ENCODE results near the gene INTS1. TPM values are rescaled to one million over a fixed set of nuclear protein-coding genes. Genes with fewer than 3 reads are reported as not detected.
"Not testable (repeated sequence)": the region's sequence is repeated elsewhere in the genome, so short reads cannot be mapped to it uniquely, and the experiment has no call there.

The INTS1 gene
- total RNA-seq, 4 donors from 2014 or later = 44.3 to 108 (median 78.8) TPM

DNA sequence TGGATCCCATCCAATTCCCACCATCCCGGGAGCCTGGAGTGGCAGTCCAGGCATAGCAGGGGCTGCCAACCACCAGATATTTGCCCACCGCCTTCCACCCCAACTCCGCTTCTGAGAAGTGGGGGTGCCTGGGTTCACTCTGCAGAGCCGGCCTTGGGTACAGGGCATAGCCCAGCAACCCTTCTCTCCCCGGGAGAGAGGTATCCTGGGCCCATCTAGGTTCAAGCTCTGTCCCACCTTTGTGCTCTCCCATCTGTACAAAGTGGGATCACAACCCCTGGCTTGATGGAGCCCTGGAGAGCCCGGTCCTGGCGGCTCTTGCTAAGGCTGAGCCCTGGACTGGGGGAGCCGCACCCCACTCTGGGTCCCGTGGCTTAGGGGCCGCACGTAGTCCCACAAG is 57.1 kb downstream of the INTS1 start:
- DNase-seq (no peak), ATAC-seq (no peak)
- intact Hi-C loops (cut with DNase I; ENCODE audit: low total_unique reads) (no loop called here), in situ Hi-C loops (cut with MboI; ENCODE audit: low sequenced_read_pairs in 4 of 4) (no loop called here)
- H3K27ac ChIP-seq = no peak overlapping the region
- no peaks in the 10 kb centered on the region for H3K36me3 ChIP-seq
- TF ChIP-seq POLR2A (IDR thresholded peaks at IDR 0.05) = no peak
- TF ChIP-seq, protein P1, sequence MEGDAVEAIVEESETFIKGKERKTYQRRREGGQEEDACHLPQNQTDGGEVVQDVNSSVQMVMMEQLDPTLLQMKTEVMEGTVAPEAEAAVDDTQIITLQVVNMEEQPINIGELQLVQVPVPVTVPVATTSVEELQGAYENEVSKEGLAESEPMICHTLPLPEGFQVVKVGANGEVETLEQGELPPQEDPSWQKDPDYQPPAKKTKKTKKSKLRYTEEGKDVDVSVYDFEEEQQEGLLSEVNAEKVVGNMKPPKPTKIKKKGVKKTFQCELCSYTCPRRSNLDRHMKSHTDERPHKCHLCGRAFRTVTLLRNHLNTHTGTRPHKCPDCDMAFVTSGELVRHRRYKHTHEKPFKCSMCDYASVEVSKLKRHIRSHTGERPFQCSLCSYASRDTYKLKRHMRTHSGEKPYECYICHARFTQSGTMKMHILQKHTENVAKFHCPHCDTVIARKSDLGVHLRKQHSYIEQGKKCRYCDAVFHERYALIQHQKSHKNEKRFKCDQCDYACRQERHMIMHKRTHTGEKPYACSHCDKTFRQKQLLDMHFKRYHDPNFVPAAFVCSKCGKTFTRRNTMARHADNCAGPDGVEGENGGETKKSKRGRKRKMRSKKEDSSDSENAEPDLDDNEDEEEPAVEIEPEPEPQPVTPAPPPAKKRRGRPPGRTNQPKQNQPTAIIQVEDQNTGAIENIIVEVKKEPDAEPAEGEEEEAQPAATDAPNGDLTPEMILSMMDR (IDR thresholded peaks at IDR 0.05 in 4 of 5, conservative IDR thresholded peaks at IDR 0.05 in 1 of 5) = no peak
- no peaks in the 10 kb centered on the region for H3K4me1 ChIP-seq
- no peaks in the 10 kb centered on the region for H3K9me3 ChIP-seq
- no peak overlapping the region for H3K4me3 ChIP-seq
- H3K27me3 ChIP-seq = no peaks in the 10 kb centered on the region

DNA sequence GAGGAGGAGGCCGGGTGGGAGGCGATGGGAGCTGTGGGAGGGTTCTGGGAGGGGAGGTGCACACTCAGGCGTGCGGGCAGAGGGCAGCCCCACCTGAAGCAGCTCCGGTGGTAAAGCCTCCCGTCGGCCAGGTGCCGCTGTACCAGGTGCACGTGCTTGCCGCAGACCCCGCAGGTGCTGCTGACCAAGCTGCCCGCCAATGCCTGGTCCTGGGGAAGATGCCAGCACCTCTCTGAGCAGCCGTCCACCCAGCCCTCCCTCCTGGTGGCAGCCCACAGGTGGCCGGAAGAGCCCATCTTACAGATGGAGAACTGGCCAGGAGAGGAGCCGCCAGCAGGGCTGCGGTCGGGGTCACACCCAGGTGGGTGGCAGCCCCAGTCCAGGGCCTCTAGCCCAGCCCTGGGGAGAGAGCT is 57.6 kb downstream of the INTS1 start:
- no peaks in the 10 kb centered on the region for H3K27me3 ChIP-seq
- no peak overlapping the region for H3K4me3 ChIP-seq
- DNase-seq (no peak), ATAC-seq (no peak)
- H3K36me3 ChIP-seq = no peaks in the 10 kb centered on the region
- H3K4me1 ChIP-seq = no peaks in the 10 kb centered on the region
- no peak overlapping the region for H3K27ac ChIP-seq
- no peak for TF ChIP-seq POLR2A (IDR thresholded peaks at IDR 0.05)
- TF ChIP-seq, protein P1 (IDR thresholded peaks at IDR 0.05 in 4 of 5, conservative IDR thresholded peaks at IDR 0.05 in 1 of 5) = no peak
- intact Hi-C loops (cut with DNase I; ENCODE audit: low total_unique reads) = no loop called here
- in situ Hi-C loops (cut with MboI; ENCODE audit: low sequenced_read_pairs in 4 of 4) = no loop called here
- H3K9me3 ChIP-seq = no peaks in the 10 kb centered on the region

DNA sequence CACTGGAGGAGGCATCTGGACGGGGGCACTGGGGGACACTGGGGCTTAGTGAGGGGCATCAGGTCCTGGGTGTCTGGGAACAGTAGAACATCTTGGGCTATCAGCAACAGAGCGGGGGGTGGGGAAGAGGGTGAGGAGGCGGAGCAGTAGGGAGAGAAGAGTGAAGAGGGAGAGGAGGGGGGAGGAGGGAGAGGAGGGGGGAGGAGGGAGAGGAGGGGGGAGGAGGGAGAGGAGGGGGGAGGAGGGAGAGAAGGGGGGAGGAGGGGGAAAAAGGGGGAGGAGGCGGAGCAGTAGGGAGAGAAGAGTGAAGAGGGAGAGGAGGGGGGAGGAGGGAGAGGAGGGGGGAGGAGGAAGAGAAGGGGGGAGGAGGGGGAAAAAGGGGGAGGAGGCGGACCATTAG is 58.2 kb downstream of the INTS1 start:
- H3K4me3 ChIP-seq; H3K36me3 ChIP-seq; H3K27ac ChIP-seq; intact Hi-C loops (cut with DNase I; ENCODE audit: low total_unique reads); in situ Hi-C loops (cut with MboI; ENCODE audit: low sequenced_read_pairs in 4 of 4); DNase-seq; ATAC-seq; H3K9me3 ChIP-seq; H3K4me1 ChIP-seq; H3K27me3 ChIP-seq: not testable (repeated sequence)

DNA sequence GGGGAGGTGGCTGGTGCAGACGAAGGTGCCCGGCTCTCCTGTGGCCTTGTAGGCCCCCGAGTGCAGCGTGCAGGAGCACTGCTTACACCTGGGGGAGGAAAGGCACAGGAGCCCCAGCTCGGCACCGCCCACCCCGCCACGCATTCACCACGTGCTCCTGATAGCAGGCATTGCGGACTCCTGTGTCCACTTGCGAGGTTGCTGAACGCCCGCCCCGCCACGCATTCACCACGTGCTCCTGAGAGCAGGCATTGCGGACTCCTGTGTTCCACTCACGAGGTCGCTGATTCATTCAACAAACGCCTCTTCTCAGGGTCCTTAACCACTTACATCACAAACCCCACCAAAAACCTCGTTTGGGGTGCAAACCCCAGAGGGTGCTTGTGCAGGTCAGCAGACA is 58.8 kb downstream of the INTS1 start:
- Histone ChIP-seq H3K4me3 (no peak overlapping the region), H3K36me3 (no peaks in the 10 kb centered on the region), H3K27me3 (no peaks in the 10 kb centered on the region), H3K4me1 (no peaks in the 10 kb centered on the region), H3K9me3 (no peaks in the 10 kb centered on the region), H3K27ac (no peak overlapping the region)
- ATAC-seq = no peak
- in situ Hi-C loops (cut with MboI; ENCODE audit: low sequenced_read_pairs in 4 of 4) (no loop called here), intact Hi-C loops (cut with DNase I; ENCODE audit: low total_unique reads) (no loop called here)
- TF ChIP-seq, protein P1 (IDR thresholded peaks at IDR 0.05 in 4 of 5, conservative IDR thresholded peaks at IDR 0.05 in 1 of 5) = no peak
- TF ChIP-seq POLR2A (IDR thresholded peaks at IDR 0.05) = no peak
- no peak for DNase-seq

DNA sequence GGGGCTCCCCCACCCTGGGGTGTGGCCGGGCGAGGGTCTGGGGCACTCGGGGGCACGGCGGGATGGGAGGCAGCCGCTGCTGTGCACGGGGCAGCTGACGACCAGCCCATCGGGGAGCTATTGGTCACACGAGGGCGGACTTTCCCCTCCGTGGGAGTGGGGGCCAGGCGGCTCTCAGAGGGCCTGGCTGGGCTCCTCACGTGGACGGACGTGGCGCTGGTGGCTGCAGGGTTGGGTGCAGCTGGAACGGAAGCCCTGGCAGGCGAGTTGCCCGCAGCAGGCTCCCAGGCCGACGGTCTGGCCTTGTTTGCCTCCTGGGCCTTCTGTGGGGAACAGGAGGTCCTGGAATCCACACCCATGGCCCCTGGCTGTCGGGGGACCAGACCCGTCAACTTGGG is 59.3 kb downstream of the INTS1 start:
- H3K4me1 ChIP-seq = no peaks in the 10 kb centered on the region
- no peak for TF ChIP-seq POLR2A (IDR thresholded peaks at IDR 0.05)
- TF ChIP-seq, protein P1 (IDR thresholded peaks at IDR 0.05 in 4 of 5, conservative IDR thresholded peaks at IDR 0.05 in 1 of 5) = no peak
- H3K4me3 ChIP-seq = no peak overlapping the region
- intact Hi-C loops (cut with DNase I; ENCODE audit: low total_unique reads) = no loop called here
- H3K36me3 ChIP-seq = no peaks in the 10 kb centered on the region
- H3K9me3 ChIP-seq = no peaks in the 10 kb centered on the region
- no peak for DNase-seq
- no peak overlapping the region for H3K27ac ChIP-seq
- ATAC-seq = no peak
- H3K27me3 ChIP-seq = no peaks in the 10 kb centered on the region
- in situ Hi-C loops (cut with MboI; ENCODE audit: low sequenced_read_pairs in 4 of 4) = no loop called here

All from gastrocnemius medialis (tissue), 4 donors.